Stimulated activated CD4-positive, alpha-beta T cell treated with anti-CD3 and anti-CD28 coated beads, Interleukin-1b, Interleukin-23, amount 100 ng/mL, for 1 hour (primary cell): Measurements from ENCODE around the gene CCR4.
"Not testable (repeated sequence)": the region's sequence is repeated elsewhere in the genome, so short reads cannot be mapped to it uniquely, and the experiment has no call there.

Source experiments
- DNase-seq, 2 donors: peaks; one replicate each; pipeline ENCODE4 v3.0.0-alpha.2; 2020; ENCODE audit warnings: low read depth in 2 of 2

CCR4 gene

GRCh38 chr3:32952369-32953077 lies 1.1 kb downstream of the CCR4 start:
- DNase-seq, result no peak

GRCh38 chr3:32954506-32954905 lies 3.1 kb downstream of the CCR4 start:
- no peak for DNase-seq

- DNase-seq, result no peak
Measured at GRCh38 chr3:32956750-32957570, 5.5 kb downstream of the CCR4 start.

- no peak for DNase-seq
Measured at GRCh38 chr3:32958509-32958908, 7.1 kb downstream of the CCR4 start.

- DNase-seq, result no peak
Measured at GRCh38 chr3:32959371-32959770, 7.9 kb downstream of the CCR4 start.

- DNase-seq, result no peak
Measured at GRCh38 chr3:32960404-32961170, 9.1 kb downstream of the CCR4 start.

- DNase-seq, result no peak
Measured at GRCh38 chr3:32961189-32961715, 9.8 kb downstream of the CCR4 start.

- DNase-seq, result no peak
Measured at GRCh38 chr3:32963871-32964270, 12.4 kb downstream of the CCR4 start.

- not testable (repeated sequence) for DNase-seq
Measured at GRCh38 chr3:32964781-32965180, 13.3 kb downstream of the CCR4 start.

- DNase-seq, result not testable (repeated sequence)
Measured at GRCh38 chr3:32965617-32966213, 14.3 kb downstream of the CCR4 start.

GRCh38 chr3:32966627-32967026 lies 15.2 kb downstream of the CCR4 start:
- not testable (repeated sequence) for DNase-seq

GRCh38 chr3:32968166-32968919 lies 16.9 kb downstream of the CCR4 start:
- DNase-seq, result no peak

- no peak for DNase-seq
Measured at GRCh38 chr3:32968920-32969389, 17.5 kb downstream of the CCR4 start.

- DNase-seq, result no peak
Measured at GRCh38 chr3:32969656-32970055, 18.2 kb downstream of the CCR4 start.

GRCh38 chr3:32971291-32971690 lies 19.8 kb downstream of the CCR4 start:
- not testable (repeated sequence) for DNase-seq

GRCh38 chr3:32972482-32973146 lies 21.2 kb downstream of the CCR4 start:
- DNase-seq, result no peak

- no peak for DNase-seq
Measured at GRCh38 chr3:32973982-32974381, 22.5 kb downstream of the CCR4 start.

- no peak for DNase-seq
Measured at GRCh38 chr3:32975891-32976595, 24.6 kb downstream of the CCR4 start.

- DNase-seq, result no peak
Measured at GRCh38 chr3:32977861-32978260, 26.4 kb downstream of the CCR4 start.

GRCh38 chr3:32978331-32978730 lies 26.9 kb downstream of the CCR4 start:
- no peak for DNase-seq
